GM18868 (cell line): ENCODE data around the gene UBAC2.

Experiments
- ATAC-seq: cut with Tn5 transposase; IDR thresholded peaks from one replicate; pipeline ENCODE4 v1.9.1; 2021; ENCODE audit warnings: mild to moderate bottlenecking, moderate library complexity; ENCODE audit not compliant: unreplicated experiment

Gene UBAC2

GRCh38 chr13:99370481-99371275 is 170.0 kb downstream of the UBAC2 start:
- no peak for ATAC-seq

- ATAC-seq: no peak
Observed at GRCh38 chr13:99371956-99372355, 171.3 kb downstream of the UBAC2 start.

GRCh38 chr13:99373436-99373835 is 172.8 kb downstream of the UBAC2 start:
- ATAC-seq: no peak

GRCh38 chr13:99374169-99374991 is 173.7 kb downstream of the UBAC2 start:
- ATAC-seq: peak; percentile 46

- peak; percentile 55 for ATAC-seq
Observed at GRCh38 chr13:99374994-99375737, 174.5 kb downstream of the UBAC2 start.

- ATAC-seq: no peak
Observed at GRCh38 chr13:99375738-99376080, 175.1 kb downstream of the UBAC2 start.

GRCh38 chr13:99376132-99376531 is 175.5 kb downstream of the UBAC2 start:
- peak; percentile 72 for ATAC-seq

- no peak for ATAC-seq
Observed at GRCh38 chr13:99376924-99377323, 176.3 kb downstream of the UBAC2 start.

GRCh38 chr13:99377641-99378040 is 177.0 kb downstream of the UBAC2 start:
- no peak for ATAC-seq

- no peak for ATAC-seq
Observed at GRCh38 chr13:99378985-99379733, 178.5 kb downstream of the UBAC2 start.

- ATAC-seq: no peak
Observed at GRCh38 chr13:99379856-99380801, 179.5 kb downstream of the UBAC2 start.

- peak; percentile 57 for ATAC-seq
Observed at GRCh38 chr13:99380921-99381645, 180.4 kb downstream of the UBAC2 start.

- no peak for ATAC-seq
Observed at GRCh38 chr13:99381766-99382165, 181.1 kb downstream of the UBAC2 start.

- no peak for ATAC-seq
Observed at GRCh38 chr13:99382428-99383133, 181.9 kb downstream of the UBAC2 start.

- no peak for ATAC-seq
Observed at GRCh38 chr13:99383511-99383921, 182.9 kb downstream of the UBAC2 start.

- no peak for ATAC-seq
Observed at GRCh38 chr13:99383946-99384345, 183.3 kb downstream of the UBAC2 start.

- no peak for ATAC-seq
Observed at GRCh38 chr13:99384468-99384867, 183.8 kb downstream of the UBAC2 start.

GRCh38 chr13:99385161-99385560 is 184.5 kb downstream of the UBAC2 start:
- ATAC-seq: no peak
